SH-SY5Y (cell line): ENCODE results near the gene MSMP.

Experiments used
- GATA2 ChIP-seq: IDR thresholded peaks from 2 replicates; pipeline ENCODE4 v1.6.1; 2011; ENCODE audit warnings: mild to moderate bottlenecking, low read depth, low read length
- GATA3 ChIP-seq: IDR thresholded peaks from 2 replicates; pipeline ENCODE4 v1.6.1; 2011; ENCODE audit warnings: low read depth, mild to moderate bottlenecking, low read length, moderate library complexity

GRCh38 chr9:35708146-35708545 is 45.9 kb downstream of the MSMP start:
- TF ChIP-seq GATA2 (no peak), GATA3 (no peak)
